ENCODE data around the gene ME3. TPM values are rescaled to one million over a fixed set of nuclear protein-coding genes. Genes with fewer than 3 reads are reported as not detected.

Gene ME3
- total RNA-seq, 1 donor from 2014 or later = 49.6 TPM

DNA sequence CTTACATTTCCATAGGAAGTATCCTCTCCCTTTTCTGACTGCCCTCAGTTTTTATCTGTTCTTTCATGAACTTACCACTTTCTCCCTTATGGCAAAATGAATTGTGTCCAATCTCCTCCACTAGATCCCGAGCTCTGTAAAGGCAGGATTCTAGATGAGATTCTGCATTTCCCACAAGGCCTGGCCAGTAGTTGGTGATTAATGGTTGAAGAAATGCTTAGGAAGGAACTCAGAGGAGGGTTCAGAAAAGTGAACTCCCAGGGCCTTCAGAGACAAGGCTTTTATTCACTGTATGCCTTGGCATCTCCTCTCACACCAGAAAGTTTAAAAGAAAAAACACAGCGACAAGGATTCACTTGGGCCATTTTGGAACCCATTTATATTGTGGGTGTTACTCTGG, 231.6 kb downstream of the ME3 start:
- no peaks in the 10 kb centered on the region for H3K9me3 ChIP-seq (ENCODE audit: low read depth)
- H3K9ac ChIP-seq = no peak overlapping the region
- H3K36me3 Mint-ChIP-seq = no peaks in the 10 kb centered on the region
- H3K27ac ChIP-seq = no peak overlapping the region
- no peaks in the 10 kb centered on the region for H3K79me2 ChIP-seq (ENCODE audit: low read depth)
- H3F3A ChIP-seq (ENCODE audit: low read depth) = no peaks in the 10 kb centered on the region
- no peak overlapping the region for H3K4me3 Mint-ChIP-seq
- peaks cover 3% of the 10 kb centered on the region for H3K36me3 ChIP-seq
- no peaks in the 10 kb centered on the region for H3K27me3 ChIP-seq
- no peaks in the 10 kb centered on the region for H4K20me1 ChIP-seq (ENCODE audit: low read depth)
- H3K27me3 Mint-ChIP-seq (ENCODE audit: insufficient read depth, low read depth) = peaks cover 2% of the 10 kb centered on the region
- no peak overlapping the region for H3K4me2 ChIP-seq
- no peak overlapping the region for H3K4me3 ChIP-seq
- H3K4me1 ChIP-seq = no peaks in the 10 kb centered on the region
- no peaks in the 10 kb centered on the region for H3K9me3 Mint-ChIP-seq
- no peak overlapping the region for H3K27ac Mint-ChIP-seq
- no peak overlapping the region for H2AFZ ChIP-seq (replicated peaks)
- TF ChIP-seq EZH2 (IDR thresholded peaks at IDR 0.05) (no peak), EZH2phosphoT487 (IDR thresholded peaks at IDR 0.05) (no peak)
- TF ChIP-seq, protein P1, sequence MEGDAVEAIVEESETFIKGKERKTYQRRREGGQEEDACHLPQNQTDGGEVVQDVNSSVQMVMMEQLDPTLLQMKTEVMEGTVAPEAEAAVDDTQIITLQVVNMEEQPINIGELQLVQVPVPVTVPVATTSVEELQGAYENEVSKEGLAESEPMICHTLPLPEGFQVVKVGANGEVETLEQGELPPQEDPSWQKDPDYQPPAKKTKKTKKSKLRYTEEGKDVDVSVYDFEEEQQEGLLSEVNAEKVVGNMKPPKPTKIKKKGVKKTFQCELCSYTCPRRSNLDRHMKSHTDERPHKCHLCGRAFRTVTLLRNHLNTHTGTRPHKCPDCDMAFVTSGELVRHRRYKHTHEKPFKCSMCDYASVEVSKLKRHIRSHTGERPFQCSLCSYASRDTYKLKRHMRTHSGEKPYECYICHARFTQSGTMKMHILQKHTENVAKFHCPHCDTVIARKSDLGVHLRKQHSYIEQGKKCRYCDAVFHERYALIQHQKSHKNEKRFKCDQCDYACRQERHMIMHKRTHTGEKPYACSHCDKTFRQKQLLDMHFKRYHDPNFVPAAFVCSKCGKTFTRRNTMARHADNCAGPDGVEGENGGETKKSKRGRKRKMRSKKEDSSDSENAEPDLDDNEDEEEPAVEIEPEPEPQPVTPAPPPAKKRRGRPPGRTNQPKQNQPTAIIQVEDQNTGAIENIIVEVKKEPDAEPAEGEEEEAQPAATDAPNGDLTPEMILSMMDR (IDR thresholded peaks at IDR 0.05) = no peak
- DNase-seq (ENCODE audit: low spot score) = no peak
- peaks cover 5% of the 10 kb centered on the region for H3K4me1 Mint-ChIP-seq

DNA sequence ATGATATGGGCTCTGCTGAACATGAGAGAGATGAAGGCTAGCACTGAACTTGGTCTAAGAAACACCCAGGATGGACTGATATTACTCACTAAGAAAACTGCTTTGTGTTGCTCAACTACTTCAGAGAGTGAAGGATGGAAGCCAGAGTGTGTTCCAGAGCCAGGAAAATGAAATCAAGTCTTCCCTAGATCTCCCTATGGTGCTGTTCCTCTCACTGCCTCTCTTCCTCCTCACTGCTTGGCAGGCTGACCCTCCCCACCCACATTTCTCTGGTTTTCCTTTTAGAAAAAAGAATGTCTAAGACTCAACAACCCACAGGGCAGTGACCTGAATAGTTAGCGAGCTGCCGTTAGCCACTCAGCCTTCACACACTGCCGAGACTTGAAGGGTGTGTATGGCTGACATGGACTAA, 232.1 kb downstream of the ME3 start:
- Mint-ChIP-seq H3K27me3 (ENCODE audit: insufficient read depth, low read depth) (peaks cover 2% of the 10 kb centered on the region), H3K9me3 (no peaks in the 10 kb centered on the region), H3K4me1 (peaks cover 5% of the 10 kb centered on the region), H3K4me3 (no peak overlapping the region), H3K27ac (no peak overlapping the region), H3K36me3 (no peaks in the 10 kb centered on the region)
- H4K20me1 ChIP-seq (ENCODE audit: low read depth) = no peaks in the 10 kb centered on the region
- H3K36me3 ChIP-seq = peaks cover 3% of the 10 kb centered on the region
- no peaks in the 10 kb centered on the region for H3F3A ChIP-seq (ENCODE audit: low read depth)
- no peak overlapping the region for H2AFZ ChIP-seq (replicated peaks)
- H3K4me1 ChIP-seq = no peaks in the 10 kb centered on the region
- no peak overlapping the region for H3K4me3 ChIP-seq
- no peak overlapping the region for H3K4me2 ChIP-seq
- TF ChIP-seq, protein P1 (IDR thresholded peaks at IDR 0.05) = no peak
- TF ChIP-seq EZH2 (IDR thresholded peaks at IDR 0.05) = no peak
- TF ChIP-seq EZH2phosphoT487 (IDR thresholded peaks at IDR 0.05) = no peak
- no peak overlapping the region for H3K9ac ChIP-seq
- no peak overlapping the region for H3K27ac ChIP-seq
- no peaks in the 10 kb centered on the region for H3K79me2 ChIP-seq (ENCODE audit: low read depth)
- no peaks in the 10 kb centered on the region for H3K9me3 ChIP-seq (ENCODE audit: low read depth)
- DNase-seq (ENCODE audit: low spot score) = no peak
- no peaks in the 10 kb centered on the region for H3K27me3 ChIP-seq

DNA sequence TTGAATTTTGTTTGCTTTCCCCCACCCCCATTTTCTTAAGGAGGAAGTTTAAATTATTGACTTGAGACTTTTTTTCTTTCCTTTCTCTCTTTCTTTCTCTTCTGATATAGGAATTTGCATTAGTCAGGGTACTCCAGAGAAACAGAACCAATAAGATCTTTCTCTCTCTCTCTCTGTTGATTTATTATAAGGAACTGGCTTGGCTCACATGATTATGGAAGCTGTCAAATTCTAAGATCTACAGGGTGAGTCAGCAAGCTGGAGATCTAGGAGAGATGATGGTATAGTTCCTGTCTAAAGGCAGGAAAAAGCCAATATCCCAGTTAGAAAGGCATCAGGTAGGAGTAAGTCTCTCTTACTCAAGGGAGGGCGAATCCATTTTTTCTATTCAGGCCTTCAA, 233.7 kb downstream of the ME3 start:
- peaks cover 5% of the 10 kb centered on the region for H3K4me1 Mint-ChIP-seq
- Histone ChIP-seq H3K4me3 (no peak overlapping the region), H3K9me3 (ENCODE audit: low read depth) (no peaks in the 10 kb centered on the region), H3K27ac (no peak overlapping the region), H3K9ac (no peak overlapping the region), H4K20me1 (ENCODE audit: low read depth) (no peaks in the 10 kb centered on the region), H3K36me3 (peaks cover 3% of the 10 kb centered on the region), H3K79me2 (ENCODE audit: low read depth) (no peaks in the 10 kb centered on the region), H3F3A (ENCODE audit: low read depth) (no peaks in the 10 kb centered on the region), H2AFZ (replicated peaks) (no peak overlapping the region), H3K27me3 (no peaks in the 10 kb centered on the region), H3K4me1 (no peaks in the 10 kb centered on the region), H3K4me2 (no peak overlapping the region)
- TF ChIP-seq, protein P1 (IDR thresholded peaks at IDR 0.05) = no peak
- TF ChIP-seq EZH2phosphoT487 (IDR thresholded peaks at IDR 0.05) (no peak), EZH2 (IDR thresholded peaks at IDR 0.05) (no peak)
- H3K27ac Mint-ChIP-seq = no peak overlapping the region
- no peaks in the 10 kb centered on the region for H3K27me3 Mint-ChIP-seq (ENCODE audit: insufficient read depth, low read depth)
- H3K4me3 Mint-ChIP-seq = no peak overlapping the region
- no peaks in the 10 kb centered on the region for H3K36me3 Mint-ChIP-seq
- no peak for DNase-seq (ENCODE audit: low spot score)
- H3K9me3 Mint-ChIP-seq = no peaks in the 10 kb centered on the region

Measured in neural progenitor cell (in vitro differentiated cells).